ENCODE measurements around the gene FAM72B. TPM values are rescaled to one million over a fixed set of nuclear protein-coding genes. Genes with fewer than 3 reads are reported as not detected.
"Not testable (repeated sequence)": the region's sequence is repeated elsewhere in the genome, so short reads cannot be mapped to it uniquely, and the experiment has no call there.

The FAM72B gene
- total RNA-seq, 1 donor from 2014 or later = 3.1 TPM

- not testable (repeated sequence) for H3K27ac Mint-ChIP-seq; DNase-seq (ENCODE audit: low spot score, unreplicated experiment); H3K9me3 Mint-ChIP-seq (ENCODE audit: low read depth); H3K4me1 Mint-ChIP-seq (ENCODE audit: low read depth); H3K27me3 Mint-ChIP-seq; H3K4me3 Mint-ChIP-seq (ENCODE audit: low read depth); H3K36me3 Mint-ChIP-seq (ENCODE audit: insufficient read depth)
Measured at GRCh38 chr1:121213491-121213890, 29.4 kb upstream of the FAM72B start.

- H3K4me1 Mint-ChIP-seq (ENCODE audit: low read depth); H3K9me3 Mint-ChIP-seq (ENCODE audit: low read depth); H3K27me3 Mint-ChIP-seq; H3K36me3 Mint-ChIP-seq (ENCODE audit: insufficient read depth); DNase-seq (ENCODE audit: low spot score, unreplicated experiment); H3K27ac Mint-ChIP-seq; H3K4me3 Mint-ChIP-seq (ENCODE audit: low read depth): not testable (repeated sequence)
Measured at GRCh38 chr1:121210778-121211177, 26.6 kb upstream of the FAM72B start.

DNA sequence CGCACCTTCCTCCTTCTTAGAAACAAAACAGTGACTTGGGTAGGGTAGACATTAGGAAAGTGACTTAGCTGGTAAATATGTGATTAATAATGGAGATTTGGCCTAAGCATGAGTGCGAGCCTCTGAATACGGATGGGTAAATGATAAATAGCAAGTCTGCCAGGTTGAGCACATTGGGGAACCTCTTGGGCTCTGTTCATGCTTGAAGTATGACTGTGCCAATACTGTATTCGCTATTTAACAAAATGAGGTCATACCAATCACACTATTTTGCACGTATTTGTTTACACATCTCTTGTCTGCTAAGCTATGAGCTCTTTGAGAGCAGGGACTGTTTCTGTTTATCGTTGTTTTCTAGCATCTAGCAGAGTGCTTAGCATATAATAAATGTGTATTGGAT lies 24.2 kb upstream of the FAM72B start:
- DNase-seq (ENCODE audit: low spot score, unreplicated experiment); H3K4me3 Mint-ChIP-seq (ENCODE audit: low read depth); H3K36me3 Mint-ChIP-seq (ENCODE audit: insufficient read depth); H3K27me3 Mint-ChIP-seq; H3K9me3 Mint-ChIP-seq (ENCODE audit: low read depth); H3K27ac Mint-ChIP-seq; H3K4me1 Mint-ChIP-seq (ENCODE audit: low read depth): not testable (repeated sequence)

DNA sequence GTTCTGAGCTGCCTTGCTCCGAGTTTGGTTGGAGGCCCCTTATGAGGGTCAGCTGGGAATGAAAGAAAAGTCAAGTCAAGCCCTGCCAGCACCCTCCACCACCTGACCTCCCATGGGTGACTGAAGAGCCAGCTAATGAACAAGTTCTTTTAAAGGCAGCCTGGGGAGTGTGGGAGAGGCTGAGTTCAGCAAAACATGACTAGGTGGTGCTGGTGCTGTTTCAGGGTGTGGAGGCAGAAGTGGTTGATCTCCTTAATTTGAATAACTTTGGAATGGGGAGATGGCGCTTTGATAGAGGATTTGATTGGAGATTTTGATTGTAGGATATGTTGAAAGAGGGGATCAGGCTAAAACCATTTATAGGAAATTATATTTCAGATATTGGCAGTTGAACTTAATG lies 23.2 kb upstream of the FAM72B start:
- H3K36me3 Mint-ChIP-seq (ENCODE audit: insufficient read depth); H3K27me3 Mint-ChIP-seq; H3K4me3 Mint-ChIP-seq (ENCODE audit: low read depth); H3K4me1 Mint-ChIP-seq (ENCODE audit: low read depth); H3K9me3 Mint-ChIP-seq (ENCODE audit: low read depth); H3K27ac Mint-ChIP-seq; DNase-seq (ENCODE audit: low spot score, unreplicated experiment): not testable (repeated sequence)

GRCh38 chr1:121205786-121206711 lies 21.9 kb upstream of the FAM72B start:
- not testable (repeated sequence) for H3K9me3 Mint-ChIP-seq (ENCODE audit: low read depth); H3K36me3 Mint-ChIP-seq (ENCODE audit: insufficient read depth); H3K4me3 Mint-ChIP-seq (ENCODE audit: low read depth); H3K27ac Mint-ChIP-seq; DNase-seq (ENCODE audit: low spot score, unreplicated experiment); H3K27me3 Mint-ChIP-seq; H3K4me1 Mint-ChIP-seq (ENCODE audit: low read depth)

GRCh38 chr1:121202986-121203385 lies 18.8 kb upstream of the FAM72B start:
- not testable (repeated sequence) for H3K4me1 Mint-ChIP-seq (ENCODE audit: low read depth); H3K4me3 Mint-ChIP-seq (ENCODE audit: low read depth); H3K27ac Mint-ChIP-seq; H3K27me3 Mint-ChIP-seq; H3K9me3 Mint-ChIP-seq (ENCODE audit: low read depth); DNase-seq (ENCODE audit: low spot score, unreplicated experiment); H3K36me3 Mint-ChIP-seq (ENCODE audit: insufficient read depth)

GRCh38 chr1:121200985-121201981 lies 17.1 kb upstream of the FAM72B start:
- not testable (repeated sequence) for H3K4me3 Mint-ChIP-seq (ENCODE audit: low read depth); H3K9me3 Mint-ChIP-seq (ENCODE audit: low read depth); H3K27me3 Mint-ChIP-seq; DNase-seq (ENCODE audit: low spot score, unreplicated experiment); H3K4me1 Mint-ChIP-seq (ENCODE audit: low read depth); H3K36me3 Mint-ChIP-seq (ENCODE audit: insufficient read depth)
- peak overlapping the region; percentile 11 for H3K27ac Mint-ChIP-seq

GRCh38 chr1:121200232-121200631 lies 16.1 kb upstream of the FAM72B start:
- H3K9me3 Mint-ChIP-seq (ENCODE audit: low read depth); H3K36me3 Mint-ChIP-seq (ENCODE audit: insufficient read depth); DNase-seq (ENCODE audit: low spot score, unreplicated experiment); H3K27me3 Mint-ChIP-seq; H3K4me1 Mint-ChIP-seq (ENCODE audit: low read depth); H3K27ac Mint-ChIP-seq; H3K4me3 Mint-ChIP-seq (ENCODE audit: low read depth): not testable (repeated sequence)

- not testable (repeated sequence) for DNase-seq (ENCODE audit: low spot score, unreplicated experiment); H3K9me3 Mint-ChIP-seq (ENCODE audit: low read depth); H3K27me3 Mint-ChIP-seq; H3K27ac Mint-ChIP-seq; H3K4me3 Mint-ChIP-seq (ENCODE audit: low read depth); H3K4me1 Mint-ChIP-seq (ENCODE audit: low read depth); H3K36me3 Mint-ChIP-seq (ENCODE audit: insufficient read depth)
Measured at GRCh38 chr1:121199763-121200162, 15.6 kb upstream of the FAM72B start.

- H3K27ac Mint-ChIP-seq; DNase-seq (ENCODE audit: low spot score, unreplicated experiment); H3K4me3 Mint-ChIP-seq (ENCODE audit: low read depth); H3K9me3 Mint-ChIP-seq (ENCODE audit: low read depth); H3K36me3 Mint-ChIP-seq (ENCODE audit: insufficient read depth); H3K27me3 Mint-ChIP-seq; H3K4me1 Mint-ChIP-seq (ENCODE audit: low read depth): not testable (repeated sequence)
Measured at GRCh38 chr1:121197095-121197882, 13.1 kb upstream of the FAM72B start.

- H3K4me3 Mint-ChIP-seq (ENCODE audit: low read depth); H3K4me1 Mint-ChIP-seq (ENCODE audit: low read depth): not testable (repeated sequence)
Measured at GRCh38 chr1:121192512-121192911, 8.4 kb upstream of the FAM72B start.

GRCh38 chr1:121187914-121188313 lies 3.8 kb upstream of the FAM72B start:
- not testable (repeated sequence) for H3K4me3 Mint-ChIP-seq (ENCODE audit: low read depth); H3K27ac Mint-ChIP-seq; H3K27me3 Mint-ChIP-seq; H3K4me1 Mint-ChIP-seq (ENCODE audit: low read depth); DNase-seq (ENCODE audit: low spot score, unreplicated experiment); H3K9me3 Mint-ChIP-seq (ENCODE audit: low read depth); H3K36me3 Mint-ChIP-seq (ENCODE audit: insufficient read depth)

More at GRCh38 chr1:121192512-121192911, 8.4 kb upstream of the FAM72B start:
- DNase-seq (ENCODE audit: low spot score, unreplicated experiment); H3K36me3 Mint-ChIP-seq (ENCODE audit: insufficient read depth); H3K27ac Mint-ChIP-seq; H3K27me3 Mint-ChIP-seq; H3K9me3 Mint-ChIP-seq (ENCODE audit: low read depth): not testable (repeated sequence)
